ENCODE measurements around the gene CCL1.
A peak's percentile ranks its signal among the peaks of the same experiment; 100 is the strongest.
"Not testable (repeated sequence)": the region's sequence is repeated elsewhere in the genome, so short reads cannot be mapped to it uniquely, and the experiment has no call there.

The CCL1 gene

DNA sequence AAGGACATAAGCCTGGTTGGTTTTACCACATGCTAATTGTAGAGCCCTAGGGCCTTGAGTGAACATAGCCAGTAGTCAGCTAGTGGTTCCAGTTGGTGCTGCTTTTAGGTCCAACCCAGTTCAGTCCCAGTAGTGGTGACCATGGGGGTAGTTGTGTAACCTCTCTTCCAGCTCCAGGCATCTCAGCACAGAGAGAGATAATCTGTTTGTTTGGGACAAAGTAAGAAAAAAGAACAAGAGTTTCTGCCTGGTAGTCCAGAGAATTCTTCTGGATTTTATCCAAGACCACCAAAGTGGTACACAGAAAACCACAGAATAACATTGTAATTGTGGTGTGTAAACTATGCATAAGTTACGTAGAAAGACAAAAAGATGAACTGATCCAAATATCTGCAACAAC is 11.9 kb downstream of the CCL1 start:
- no peak for DNase-seq (ENCODE audit: low read depth)
- H3K4me3 ChIP-seq (ENCODE audit: low read length): no peak overlapping the region
- TF ChIP-seq, protein P1, sequence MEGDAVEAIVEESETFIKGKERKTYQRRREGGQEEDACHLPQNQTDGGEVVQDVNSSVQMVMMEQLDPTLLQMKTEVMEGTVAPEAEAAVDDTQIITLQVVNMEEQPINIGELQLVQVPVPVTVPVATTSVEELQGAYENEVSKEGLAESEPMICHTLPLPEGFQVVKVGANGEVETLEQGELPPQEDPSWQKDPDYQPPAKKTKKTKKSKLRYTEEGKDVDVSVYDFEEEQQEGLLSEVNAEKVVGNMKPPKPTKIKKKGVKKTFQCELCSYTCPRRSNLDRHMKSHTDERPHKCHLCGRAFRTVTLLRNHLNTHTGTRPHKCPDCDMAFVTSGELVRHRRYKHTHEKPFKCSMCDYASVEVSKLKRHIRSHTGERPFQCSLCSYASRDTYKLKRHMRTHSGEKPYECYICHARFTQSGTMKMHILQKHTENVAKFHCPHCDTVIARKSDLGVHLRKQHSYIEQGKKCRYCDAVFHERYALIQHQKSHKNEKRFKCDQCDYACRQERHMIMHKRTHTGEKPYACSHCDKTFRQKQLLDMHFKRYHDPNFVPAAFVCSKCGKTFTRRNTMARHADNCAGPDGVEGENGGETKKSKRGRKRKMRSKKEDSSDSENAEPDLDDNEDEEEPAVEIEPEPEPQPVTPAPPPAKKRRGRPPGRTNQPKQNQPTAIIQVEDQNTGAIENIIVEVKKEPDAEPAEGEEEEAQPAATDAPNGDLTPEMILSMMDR (conservative IDR thresholded peaks at IDR 0.05; ENCODE audit: low read length): no peak

DNA sequence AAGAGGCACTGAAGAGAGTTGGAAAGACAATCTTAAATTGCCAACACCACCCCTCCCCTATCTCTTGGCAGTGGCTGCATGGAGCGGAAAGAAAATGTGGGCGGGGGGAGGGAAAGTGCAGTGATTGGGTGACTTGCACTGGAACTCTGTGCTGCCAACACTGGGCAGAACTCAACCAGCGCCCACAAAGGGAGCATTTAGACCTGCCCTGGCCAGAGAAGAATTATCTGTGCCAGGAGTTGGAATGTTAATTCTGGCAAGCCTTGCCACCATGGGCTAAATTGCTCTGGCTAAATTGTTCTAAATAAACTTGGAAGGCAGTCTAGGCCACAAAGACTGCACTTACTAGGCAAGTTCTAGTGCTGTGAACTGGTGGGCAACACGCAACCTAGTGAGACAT is 13.3 kb downstream of the CCL1 start:
- TF ChIP-seq, protein P1 (conservative IDR thresholded peaks at IDR 0.05; ENCODE audit: low read length): no peak
- no peak overlapping the region for H3K4me3 ChIP-seq (ENCODE audit: low read length)
- DNase-seq (ENCODE audit: low read depth): no peak

DNA sequence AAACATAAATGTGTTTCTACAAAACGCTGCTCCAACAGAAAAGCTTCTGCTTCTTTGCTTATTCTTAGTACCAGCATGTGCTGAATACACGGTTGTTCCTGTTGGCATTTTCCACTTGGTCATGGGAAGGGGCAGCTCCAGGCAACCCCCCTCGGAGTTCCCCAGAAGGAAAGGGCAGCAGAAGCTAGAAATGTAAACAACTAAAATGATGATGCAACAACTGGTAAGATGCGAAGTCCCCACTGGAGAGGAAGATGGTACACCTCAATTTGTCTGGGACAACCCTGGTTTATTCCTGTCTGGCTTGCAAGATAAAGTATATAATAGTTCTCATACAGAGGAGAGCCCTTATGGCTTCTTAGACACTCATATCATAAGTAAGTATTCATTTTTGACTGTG is 16.0 kb downstream of the CCL1 start:
- TF ChIP-seq, protein P1 (conservative IDR thresholded peaks at IDR 0.05; ENCODE audit: low read length): no peak
- no peak overlapping the region for H3K4me3 ChIP-seq (ENCODE audit: low read length)
- no peak for DNase-seq (ENCODE audit: low read depth)

DNA sequence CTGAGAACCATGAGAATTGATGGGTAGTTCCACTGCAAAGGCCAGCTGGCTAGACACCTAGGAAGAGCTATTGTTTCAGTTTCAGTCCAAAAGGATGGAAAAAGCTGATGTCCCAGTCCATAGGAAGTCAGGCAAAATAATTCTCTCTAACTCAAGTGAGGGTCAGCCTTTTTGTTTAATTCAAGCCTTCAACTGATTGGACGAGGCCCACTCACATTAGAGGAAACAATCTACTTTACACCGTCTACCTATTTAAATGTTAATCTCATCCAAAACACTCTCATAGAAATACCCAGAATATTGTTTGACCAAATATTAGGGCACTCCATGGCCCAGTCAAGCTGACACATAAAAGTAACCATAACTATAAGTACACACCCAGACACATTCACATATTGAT is 21.1 kb downstream of the CCL1 start:
- H3K4me3 ChIP-seq (ENCODE audit: low read length): no peak overlapping the region
- DNase-seq (ENCODE audit: low read depth): no peak
- TF ChIP-seq, protein P1 (conservative IDR thresholded peaks at IDR 0.05; ENCODE audit: low read length): no peak

DNA sequence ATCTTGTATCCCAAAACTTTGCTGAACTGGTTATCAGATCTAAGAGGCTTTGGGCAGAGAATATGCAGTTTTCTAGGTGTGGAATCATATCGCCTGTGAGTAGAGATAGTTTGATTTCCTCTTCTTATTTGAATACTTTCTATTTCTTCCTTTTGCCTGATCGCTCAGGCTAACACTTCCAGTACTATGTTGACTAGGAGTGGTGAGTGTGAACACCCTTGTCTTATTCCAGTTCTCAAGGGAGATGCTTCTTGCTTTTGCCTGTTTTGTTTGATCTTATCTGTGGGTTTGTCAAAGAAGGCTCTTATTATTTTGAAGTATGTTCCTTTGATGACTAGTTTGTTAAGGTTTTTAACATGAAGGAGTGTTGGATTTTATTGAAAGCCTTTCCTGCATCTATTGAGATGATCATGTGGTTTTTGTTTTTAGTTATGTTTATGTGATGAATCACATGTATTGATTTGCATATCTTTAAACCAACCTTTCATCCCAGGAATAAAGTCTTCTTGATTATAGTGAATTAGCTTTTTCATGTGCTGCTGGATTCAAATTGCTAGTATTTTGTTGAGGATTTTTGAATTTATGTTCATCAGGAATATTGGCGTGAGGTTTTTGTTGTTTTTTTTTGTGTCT is 23.8 kb downstream of the CCL1 start:
- H3K4me3 ChIP-seq (ENCODE audit: low read length): no peak overlapping the region
- TF ChIP-seq, protein P1 (conservative IDR thresholded peaks at IDR 0.05; ENCODE audit: low read length): no peak
- no peak for DNase-seq (ENCODE audit: low read depth)

DNA sequence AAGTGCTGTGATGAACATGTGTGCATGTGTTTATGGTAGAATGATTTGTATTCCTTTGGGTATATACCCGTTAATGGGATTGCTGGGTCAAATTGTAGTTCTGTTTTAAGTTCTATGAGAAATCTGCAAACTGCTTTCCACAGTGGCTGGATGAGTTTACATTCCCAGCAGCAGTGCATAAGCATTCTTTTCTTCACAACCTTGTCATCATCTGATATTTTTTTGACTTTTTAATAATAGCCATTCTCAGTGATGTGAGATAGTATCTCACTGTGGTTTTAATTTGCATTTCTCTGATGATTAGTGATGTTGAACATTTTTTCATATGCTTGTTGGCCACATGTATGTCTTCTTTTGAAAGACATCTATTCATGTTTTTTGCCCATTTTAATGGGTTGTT is 25.3 kb downstream of the CCL1 start:
- TF ChIP-seq, protein P1 (conservative IDR thresholded peaks at IDR 0.05; ENCODE audit: low read length): no peak
- DNase-seq (ENCODE audit: low read depth): no peak

DNA sequence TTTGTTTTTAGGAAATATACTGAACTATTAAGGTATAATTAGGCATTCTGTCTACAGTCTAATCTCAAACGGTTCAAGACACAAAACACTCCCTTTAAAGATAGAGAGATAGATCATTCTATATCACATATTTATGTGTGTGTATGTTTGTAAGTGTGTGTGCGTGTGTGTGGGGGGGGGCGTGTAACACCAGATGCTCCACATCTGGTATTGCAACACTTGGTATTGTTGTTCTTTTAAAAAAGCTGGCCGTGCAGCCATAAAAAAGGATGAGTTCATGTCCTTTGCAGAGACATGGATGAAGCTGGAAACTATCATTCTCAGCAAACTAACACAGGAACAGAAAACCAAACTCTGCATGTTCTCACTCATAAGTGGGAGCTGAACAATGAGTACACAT is 35.5 kb downstream of the CCL1 start:
- not testable (repeated sequence) for H3K4me3 ChIP-seq (ENCODE audit: low read length)
- peak; percentile 64 for DNase-seq (ENCODE audit: low read depth)

More for the DNA sequence above, 25.3 kb downstream of the CCL1 start:
- H3K4me3 ChIP-seq (ENCODE audit: low read length): no peak overlapping the region

DNA sequence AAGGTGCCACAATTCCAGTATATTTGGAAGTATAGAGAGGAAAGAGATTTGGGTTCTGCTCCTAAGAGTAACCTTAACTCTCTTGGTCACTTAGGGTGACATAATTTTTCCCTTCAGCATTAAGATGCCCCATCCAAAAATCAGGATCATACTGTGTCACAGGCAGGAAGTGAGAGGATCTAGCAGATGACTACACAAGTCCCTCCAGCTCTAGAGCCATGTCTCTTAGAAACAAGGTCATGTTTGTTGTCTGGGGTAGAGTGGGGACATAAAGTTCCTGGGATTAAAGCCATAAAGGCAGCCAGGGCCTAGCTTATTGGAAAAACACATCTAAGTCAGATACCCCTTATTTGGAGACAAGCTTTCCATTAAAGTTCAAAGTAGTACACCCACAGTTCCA is 41.1 kb downstream of the CCL1 start:
- TF ChIP-seq, protein P1 (conservative IDR thresholded peaks at IDR 0.05; ENCODE audit: low read length): no peak
- H3K4me3 ChIP-seq (ENCODE audit: low read length): no peak overlapping the region
- no peak for DNase-seq (ENCODE audit: low read depth)

Data from AG10803 (cell line).